Stimulated activated CD4-positive, alpha-beta T cell treated with anti-CD3 and anti-CD28 coated beads, Interleukin-1b, Interleukin-23, amount 100 ng/mL, for 4 hours (primary cell): ENCODE data around the gene TSHZ3.

ENCODE experiments used
- DNase-seq, 2 donors: peaks; one replicate each; pipeline ENCODE4 v3.0.0-alpha.2; 2020; ENCODE audit warnings: low read depth in 2 of 2

The TSHZ3 gene

DNA sequence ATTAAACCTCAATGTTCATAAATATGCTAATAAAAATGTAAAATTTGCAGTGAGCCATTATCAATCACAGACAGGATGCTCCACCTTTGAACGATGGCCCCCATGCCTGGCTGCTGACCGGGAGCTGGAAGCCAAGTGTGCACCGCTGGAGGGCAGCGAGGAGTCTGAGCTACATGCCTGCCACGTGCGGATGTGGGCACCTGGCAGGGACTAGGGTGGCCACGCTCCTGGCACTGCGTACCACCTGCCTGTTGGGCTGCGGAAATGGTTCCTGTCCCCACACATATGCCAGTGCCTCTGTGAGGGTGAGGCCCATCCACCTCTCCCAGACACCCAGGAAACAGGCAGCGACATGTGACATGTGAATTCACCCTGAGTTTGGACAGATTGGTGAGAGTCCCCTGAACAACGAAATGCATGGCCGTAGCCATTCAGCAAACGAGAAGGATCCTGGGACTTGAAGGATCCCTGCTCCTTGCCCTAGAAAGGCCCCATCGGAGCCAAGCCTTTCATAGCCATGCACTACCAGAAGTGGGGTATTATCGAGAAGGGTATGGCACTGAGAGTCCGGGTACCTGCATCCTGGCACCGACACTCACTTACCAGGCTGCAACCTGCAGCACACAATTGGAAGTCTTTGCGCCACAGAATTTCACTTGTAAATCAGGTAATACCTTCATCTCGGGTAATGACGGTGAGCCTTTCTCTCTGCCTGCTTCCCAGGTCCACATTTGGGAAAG lies 35.8 kb downstream of the TSHZ3 start:
- DNase-seq = no peak

DNA sequence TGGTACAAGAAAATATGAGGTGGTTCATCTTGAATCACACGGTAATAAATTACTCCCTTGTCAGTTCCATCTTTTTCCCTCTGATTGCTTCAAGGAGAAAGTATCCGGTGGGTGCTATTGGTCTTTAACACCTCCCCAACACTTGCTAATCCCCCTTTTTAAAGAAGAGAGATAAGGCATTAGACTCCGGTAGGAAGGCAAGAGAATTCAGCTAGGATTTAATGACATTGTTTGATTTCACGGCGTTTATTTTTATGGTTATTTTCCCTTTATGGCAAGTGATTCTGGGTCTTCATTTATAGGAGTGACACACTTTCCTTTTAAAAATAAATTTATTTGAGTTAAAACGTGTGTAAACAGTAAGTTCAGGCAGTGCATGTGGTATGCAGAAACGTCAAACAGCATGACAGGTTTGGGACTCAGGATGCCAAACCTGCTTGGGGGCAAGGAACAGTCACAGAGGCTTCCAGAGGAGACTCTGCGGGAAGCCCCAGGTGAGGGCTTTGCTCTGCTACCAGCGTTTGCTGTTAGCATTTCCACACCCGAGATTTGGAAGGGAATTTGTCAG lies 36.5 kb downstream of the TSHZ3 start:
- no peak for DNase-seq

DNA sequence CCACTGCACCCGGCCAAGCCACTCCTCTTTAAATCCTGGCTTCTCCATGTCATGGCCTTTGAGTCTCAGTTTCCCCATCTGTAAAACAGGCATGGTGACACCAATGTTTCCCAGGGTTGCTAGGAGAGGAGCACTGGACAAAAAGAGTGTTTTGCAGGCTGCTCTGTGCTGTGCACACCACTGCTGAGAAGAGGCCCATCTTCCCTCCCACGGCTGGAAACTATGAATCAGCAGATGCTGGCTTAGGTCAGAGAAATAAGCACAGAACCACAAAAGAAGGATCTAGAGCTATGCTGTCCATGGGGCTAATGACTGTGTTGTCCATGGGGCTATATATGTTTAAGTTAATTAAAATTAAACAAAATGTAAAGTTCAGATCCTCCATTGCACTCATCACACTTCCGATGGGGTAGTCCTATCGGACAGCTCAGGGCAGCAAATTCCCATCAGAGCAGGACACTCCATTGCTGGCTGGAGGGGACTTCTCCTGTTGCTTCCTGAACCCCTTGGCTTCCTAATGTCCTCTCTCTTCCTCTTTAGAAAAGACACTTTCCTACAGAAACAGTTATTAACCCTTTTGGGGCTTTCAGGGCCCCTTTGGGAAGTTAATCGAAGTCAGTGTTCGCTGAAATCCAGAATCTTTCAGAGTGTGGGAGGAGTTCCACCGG lies 37.1 kb downstream of the TSHZ3 start:
- DNase-seq = peak in 1 of 2 donors; percentile 18

DNA sequence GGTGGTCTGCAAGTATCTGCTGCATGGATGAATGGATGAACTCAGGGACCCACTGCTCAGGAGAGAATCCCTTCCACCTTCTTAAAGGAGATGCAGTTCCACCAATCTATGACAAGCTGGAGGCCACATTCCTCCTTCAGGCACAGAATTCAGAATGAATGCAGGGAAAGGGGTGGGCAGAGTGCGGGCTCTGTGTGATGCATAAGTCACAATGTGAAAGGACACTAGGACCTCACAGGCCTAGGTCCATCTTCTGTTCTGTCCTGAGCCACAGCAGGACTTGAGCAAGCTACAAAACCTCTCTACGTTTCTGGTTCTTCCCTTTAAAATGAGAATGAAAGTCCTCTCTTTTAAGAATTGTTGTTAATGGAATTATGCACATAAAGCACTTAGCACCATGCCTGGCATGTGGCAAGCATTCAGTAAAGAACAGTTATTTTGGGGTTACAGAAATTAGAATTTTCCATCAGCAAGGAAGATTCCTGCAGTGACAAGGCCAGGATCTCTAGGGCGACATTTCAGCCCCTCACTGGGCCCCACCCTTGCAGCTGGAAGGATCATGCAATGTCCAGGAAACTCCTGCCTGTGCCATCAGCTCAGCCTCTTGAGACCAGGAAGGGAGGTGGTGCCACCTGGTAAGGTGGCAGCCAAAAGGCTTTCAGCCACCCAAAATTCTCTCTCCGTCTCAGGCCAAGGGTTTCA lies 38.7 kb downstream of the TSHZ3 start:
- DNase-seq = no peak

DNA sequence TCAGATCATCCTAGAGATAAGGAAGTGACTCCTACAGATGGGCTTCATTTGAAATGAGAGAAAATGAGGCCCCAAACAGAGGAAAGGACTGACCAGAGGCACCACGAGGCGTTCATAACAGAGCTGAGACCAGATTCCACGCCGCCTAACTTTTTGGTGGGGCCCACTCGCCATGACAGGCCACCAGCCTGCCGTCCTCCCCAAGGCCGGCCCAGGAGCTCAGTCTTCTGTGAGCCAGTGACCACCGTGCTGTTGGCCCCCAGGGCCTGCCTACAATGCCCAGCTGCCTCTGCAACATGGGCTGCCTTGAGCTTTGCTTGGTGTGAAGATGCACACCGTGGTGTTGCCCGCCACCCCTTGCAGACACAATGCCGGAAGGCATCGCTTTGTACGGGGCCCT lies 40.5 kb downstream of the TSHZ3 start:
- DNase-seq = no peak

DNA sequence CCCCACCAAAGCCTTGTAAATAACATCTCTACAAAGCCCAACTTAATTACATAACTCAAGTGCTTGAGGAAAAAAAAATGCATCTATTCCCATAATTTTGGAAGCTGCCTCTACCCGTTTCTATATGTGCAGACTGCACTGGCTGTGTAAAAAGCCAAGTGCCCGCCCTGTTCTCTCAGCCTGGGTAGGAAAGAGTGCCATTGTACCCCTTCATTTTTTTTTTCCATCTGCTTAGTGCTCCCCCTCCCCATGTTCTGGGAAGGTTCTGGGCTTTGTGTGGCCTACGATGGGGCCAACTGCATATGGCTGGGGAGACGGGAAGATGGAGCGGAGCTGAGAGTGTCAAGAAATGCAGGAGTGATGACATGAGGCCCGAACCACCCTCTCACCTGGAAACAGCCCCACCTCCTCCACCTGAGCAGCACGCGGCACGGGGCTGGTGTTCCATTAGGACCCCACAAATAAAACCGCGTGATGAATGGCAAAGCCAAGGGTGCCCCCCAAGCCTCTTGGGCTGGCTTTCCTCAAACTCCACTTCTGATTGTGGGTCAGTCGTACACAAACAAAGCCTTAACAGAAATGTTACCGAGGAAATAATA lies 42.1 kb downstream of the TSHZ3 start:
- no peak for DNase-seq

DNA sequence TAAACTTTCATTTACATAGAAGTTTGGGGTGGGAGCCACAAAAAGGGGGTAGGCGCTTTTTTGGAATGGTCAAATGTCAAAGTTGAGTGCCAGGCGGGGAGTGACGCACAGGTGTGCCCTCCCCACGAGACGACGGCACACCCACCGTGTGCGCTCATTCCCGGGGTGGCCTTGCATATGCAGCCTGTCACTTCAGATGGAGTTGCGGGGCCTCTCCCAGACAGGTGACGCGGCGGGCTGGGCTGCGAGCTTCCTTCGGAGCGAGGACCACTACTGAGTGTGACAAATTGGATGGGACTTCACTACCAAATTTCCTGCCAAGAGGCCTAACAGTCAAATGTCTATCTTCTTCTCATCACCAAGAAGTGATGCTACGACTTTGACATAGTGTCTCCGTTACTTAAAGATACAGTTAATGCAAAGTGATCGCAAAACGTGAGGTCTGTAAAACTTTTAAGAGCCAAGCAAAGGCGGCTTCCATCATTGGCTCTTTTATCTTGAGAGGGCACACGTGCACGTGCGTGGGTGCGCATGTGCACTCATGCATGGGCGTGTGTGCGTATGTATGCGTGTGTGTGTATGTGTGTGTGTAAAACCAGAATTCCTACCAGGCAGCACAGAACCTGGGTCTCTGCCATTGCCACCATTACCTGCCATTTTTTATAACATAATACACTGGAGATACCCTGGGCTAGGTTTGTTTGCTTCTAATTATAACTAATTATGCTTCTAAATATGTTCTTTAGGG lies 43.1 kb downstream of the TSHZ3 start:
- no peak for DNase-seq

DNA sequence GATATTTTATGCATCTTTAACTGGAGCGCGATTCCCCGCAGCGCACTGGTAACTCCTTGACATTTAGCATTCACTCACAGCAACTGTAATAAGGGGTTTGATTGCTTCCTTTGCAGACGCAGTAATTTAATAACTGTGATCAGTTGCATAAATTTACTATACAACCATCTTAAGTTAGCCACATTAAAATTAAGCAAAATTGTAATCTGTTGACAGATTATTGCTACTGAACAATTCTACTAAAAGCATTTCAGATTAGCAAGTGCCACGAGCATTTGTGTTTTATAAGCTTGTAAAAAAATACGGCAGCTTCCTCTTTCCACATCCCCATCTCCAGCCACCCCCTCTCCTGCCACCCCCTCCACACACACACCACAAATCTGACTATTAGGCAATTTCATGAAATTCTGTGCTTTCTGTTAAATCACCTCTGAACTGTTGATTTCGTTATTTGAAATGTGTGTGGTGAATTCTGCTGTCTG lies 44.4 kb downstream of the TSHZ3 start:
- no peak for DNase-seq

DNA sequence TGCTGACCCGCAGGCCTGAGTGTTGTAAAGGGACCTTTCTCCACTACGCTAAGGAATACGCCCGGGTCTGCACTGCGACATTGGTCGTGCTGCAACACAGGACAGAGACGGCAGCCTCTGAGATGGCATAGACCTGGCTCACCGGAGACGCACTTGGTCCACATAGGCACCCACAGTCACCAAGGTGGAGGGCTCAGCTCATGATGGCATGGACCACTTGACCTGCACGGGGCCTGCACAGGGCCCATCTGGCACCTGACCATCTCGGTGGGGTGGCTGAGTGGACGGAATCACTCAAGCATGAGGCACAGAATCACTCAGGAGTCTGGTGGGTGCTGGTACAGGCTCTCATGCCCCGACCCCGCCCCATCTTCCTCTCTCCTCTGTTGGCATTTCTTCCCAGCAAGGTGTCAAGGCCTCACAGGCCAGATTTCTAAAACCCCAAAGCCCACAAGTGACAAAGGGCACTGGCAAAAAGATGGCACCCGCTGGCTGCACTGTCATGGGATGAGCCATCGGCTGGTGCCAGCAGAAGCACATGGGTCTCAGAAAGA lies 45.9 kb downstream of the TSHZ3 start:
- no peak for DNase-seq

DNA sequence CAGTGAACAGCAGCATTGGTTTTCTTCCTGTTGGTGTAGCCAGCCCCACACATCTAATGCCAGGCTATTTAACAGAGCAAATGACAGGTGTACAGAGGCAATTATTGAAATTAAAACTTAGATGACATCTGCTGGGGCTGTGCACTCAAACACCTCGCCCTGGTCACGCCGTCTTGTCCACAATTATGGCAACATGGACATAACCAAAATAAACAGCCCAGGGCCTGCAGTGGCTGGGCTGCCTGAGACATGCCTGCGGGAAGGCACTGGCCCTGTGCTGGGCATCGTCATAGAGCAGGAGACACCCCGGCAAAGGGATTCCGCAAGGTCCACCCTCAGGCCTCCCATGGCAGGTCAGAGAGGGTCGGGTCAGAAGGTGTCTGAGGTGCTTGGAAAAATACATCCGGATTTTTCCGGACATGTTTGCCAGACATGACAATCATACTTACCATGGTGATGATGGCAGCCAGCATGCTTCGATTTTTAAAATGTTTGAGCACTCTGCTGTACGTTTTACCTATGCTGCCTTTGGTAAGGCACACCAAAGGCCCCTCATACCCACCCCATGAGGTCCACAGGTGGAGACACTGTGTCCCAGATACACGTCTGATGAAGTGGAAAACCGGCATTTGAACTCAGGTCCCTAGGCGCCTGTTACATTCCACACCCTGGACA lies 47.8 kb downstream of the TSHZ3 start:
- no peak for DNase-seq

DNA sequence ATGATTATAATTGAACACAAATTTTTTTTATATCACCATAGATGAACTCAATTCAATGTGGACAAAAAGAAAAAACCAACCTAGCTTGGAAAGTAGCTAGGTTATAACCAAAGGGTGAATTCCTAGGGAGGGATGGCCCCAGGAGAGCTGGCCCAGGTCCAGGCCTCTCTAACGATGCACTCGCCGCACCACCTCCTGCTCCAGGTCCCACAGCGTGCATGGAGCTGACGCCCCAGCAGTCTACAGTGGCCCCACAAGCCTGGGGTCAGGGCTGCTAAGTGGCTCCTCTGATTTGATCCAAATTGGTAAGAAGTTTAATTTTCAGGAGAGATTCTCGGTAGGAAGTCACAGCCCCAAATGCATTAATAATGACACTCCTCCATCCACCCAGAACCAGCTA lies 48.8 kb downstream of the TSHZ3 start:
- no peak for DNase-seq

DNA sequence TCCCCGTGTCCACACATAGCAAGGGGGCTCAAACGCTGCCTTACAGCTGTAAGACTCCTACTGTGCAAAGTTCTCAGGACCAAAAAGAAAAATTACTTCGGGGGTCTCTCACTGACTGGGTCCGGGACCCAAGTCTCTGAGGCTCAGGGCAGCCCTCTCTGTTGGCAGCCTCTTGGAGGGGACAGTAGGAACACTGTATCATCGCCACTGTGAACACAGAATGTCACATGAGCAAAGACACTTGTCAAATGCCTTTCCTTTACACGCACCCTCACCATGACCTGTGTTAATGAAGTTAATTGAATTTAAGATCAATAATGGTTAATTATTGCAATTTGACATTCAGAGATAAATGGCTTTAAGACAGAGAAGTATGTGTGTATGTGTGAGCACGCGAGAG lies 49.6 kb downstream of the TSHZ3 start:
- DNase-seq = no peak

DNA sequence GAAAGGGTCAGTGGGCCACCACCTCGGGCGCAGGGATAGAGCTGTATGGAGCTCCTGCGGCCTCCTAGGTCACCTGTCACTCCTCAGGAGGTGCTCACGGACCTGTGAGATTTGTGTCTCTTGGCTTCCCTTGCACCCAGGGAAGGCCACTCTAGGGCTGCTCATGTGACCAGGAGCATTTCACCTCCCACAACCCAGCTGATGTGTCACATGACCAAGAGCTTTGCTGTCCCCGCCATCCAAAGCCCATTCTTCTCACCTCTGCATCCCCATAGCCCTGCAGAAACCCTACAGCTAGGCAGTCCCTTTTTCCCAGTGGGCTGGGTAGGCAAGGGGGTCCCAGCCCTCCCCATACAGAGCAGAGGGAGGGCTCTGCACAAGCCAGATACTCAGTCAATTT lies 51.2 kb downstream of the TSHZ3 start:
- DNase-seq = no peak

DNA sequence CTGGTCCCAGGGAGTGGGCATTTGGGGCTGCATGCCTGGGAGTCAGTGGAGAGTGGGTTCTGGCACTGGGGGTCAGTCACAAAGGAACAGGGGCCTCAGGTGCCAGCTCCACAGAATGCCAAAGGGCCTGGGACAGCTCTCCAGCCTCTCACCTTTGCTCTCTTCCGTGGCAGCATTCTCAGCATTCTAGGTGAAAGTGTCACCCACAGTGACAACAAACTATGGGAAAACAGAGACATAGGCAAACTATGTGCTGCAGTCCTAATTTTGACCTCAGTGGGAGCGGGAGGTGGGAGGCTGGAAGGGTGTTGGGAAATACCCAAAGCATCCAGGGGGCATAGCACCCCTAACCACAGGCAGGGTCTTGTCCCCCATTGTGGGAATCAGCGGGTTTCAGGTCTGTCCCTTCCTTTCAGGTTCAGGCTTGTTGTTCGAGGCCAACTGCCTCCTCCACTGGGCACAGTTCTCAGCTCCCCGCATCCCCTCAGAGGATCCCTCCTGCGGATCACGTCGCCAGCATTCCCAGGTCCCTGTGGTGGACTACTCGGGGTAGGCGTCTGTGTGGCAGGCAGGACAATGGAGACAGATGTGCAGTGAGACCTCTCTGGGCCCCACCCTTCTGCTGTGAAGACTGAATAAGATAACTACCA lies 52.4 kb downstream of the TSHZ3 start:
- DNase-seq = no peak

DNA sequence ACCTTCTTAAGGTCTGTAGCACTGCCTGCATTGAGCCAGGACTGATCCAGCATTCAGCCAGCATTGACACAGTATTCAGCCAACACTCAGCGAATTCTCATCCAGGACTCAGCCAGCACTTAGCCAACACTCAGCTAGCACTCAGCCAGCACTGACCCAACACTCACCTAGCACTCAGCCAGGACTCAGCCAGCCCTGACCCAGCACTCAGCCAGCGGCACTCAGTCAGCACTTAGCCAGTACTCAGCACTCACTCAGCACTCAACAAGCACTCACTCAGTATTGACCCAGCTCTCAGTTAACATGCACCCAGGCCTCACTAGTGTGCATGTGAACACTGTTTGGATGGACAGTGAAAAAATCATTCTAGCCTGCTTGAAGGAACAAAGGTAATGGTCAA lies 55.0 kb downstream of the TSHZ3 start:
- no peak for DNase-seq

DNA sequence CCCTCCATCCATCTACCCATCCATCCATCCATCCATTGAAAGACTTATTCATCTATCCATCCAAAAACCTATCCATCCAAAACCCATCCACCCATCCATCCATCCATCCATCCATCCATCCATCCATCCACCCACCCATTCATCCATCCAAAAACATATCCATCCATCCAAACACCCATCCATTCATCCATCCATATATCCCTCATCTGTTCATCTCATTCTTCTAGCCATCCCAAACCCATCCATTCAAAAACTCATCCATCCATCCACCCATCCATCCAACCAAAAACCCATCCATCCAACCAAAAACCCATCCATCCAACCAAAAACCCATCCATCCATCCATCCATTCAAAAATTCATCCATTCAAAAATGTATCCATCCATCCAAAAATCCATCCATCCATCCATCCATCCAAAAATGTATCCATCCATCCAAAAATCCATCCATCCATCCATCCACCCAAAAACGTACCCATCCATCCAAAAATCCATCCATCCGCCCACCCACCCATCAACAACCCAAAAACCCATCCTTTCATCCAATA lies 56.5 kb downstream of the TSHZ3 start:
- DNase-seq = no peak

DNA sequence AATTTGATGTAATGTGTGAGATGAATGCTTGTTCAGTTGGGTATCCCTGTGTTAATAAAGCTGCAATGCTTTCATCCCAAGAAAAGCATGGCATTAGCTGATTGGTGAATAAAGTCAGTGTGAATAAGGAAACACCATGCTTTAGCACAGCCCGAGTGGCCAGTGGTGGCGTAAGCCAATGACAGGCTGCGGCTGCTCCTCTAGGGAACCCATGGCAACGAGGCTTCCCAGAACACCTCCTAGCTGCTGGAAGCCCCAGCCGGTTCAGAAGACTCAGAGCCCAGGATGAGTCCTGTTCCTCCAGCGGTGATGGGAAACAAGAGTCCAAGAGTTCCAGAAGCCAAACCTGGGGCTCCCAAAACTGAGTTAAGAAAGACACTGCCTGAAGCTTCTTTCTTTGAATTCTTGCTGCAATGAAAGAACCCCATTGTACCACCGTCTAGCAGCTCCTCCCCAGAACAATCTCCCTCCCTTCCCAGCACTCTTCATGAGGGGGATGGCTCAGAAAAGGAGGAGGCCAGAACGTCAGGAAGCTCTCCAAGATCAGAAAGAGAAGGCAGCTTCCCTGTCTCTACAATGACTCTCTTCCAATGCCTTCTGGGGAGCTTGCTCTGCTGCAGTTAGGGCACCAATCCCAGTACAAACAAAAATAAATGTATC lies 58.2 kb downstream of the TSHZ3 start:
- no peak for DNase-seq

DNA sequence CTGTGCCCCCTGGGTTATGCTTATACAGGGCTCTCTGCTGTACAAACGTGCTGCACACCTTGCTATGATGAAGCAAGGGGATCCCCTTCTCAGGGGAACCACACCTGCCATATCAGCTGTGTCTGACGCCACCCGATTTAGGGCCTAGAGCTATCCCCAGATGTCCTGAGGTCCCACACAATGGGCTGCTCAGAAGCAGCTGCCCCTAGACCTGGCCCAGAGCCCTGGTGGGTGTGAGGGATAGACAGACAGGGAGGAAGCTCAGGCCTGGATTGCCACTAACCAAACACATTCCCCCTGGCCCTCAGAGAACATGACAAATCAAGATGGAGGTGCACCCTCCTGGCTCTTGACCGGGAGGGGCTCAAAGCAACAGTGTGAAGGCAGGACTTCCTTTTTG lies 59.3 kb downstream of the TSHZ3 start:
- no peak for DNase-seq

DNA sequence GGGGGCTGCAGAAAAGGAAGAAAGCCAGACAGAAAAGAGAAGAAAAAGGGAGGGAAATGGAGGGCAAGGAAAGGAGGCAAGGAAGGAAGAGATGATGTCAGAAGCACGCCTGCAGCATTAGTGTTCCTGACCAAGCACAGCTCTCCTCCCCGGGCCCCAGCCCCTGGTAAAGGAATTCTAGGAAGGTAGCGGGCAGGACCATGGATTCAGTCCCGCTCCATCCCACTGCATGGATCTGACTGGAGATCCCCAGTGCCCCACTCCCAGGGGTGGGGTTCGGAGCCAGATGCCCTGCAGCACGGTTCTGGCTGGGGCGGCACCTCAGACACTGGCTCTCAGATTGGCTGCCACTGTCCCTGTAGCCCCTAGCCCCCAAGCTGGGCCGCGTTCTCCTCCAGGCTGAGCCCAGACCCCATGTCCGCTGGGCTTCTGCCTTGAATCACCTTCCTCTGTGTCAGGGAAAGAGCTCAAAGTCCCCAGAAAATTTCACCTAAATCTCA lies 59.8 kb downstream of the TSHZ3 start:
- DNase-seq = no peak
